CD4-positive, alpha-beta T cell (primary cell): ENCODE results near the gene AMY2A. TPM values are rescaled to one million over a fixed set of nuclear protein-coding genes. Genes with fewer than 3 reads are reported as not detected.
"Not testable (repeated sequence)": the region's sequence is repeated elsewhere in the genome, so short reads cannot be mapped to it uniquely, and the experiment has no call there.

Source experiments
- ATAC-seq: fragments of 200-7000 bp; cut with Tn5 transposase; one replicate; pipeline ENCODE4 v1.10.0; 2022; ENCODE audit warnings: mild to moderate bottlenecking; ENCODE audit not compliant: poor library complexity
- CTCF ChIA-PET: fragments of 350-600 bp; sonication (Branson Sonifier 250); formaldehyde crosslinking; loops from one replicate; lab custom pipeline; 2021; ENCODE audit warnings: antibody characterized with exemption, inconsistent platforms; lab: Charles Lee
- POLR2A ChIA-PET: fragments of 350-600 bp; sonication (Branson Sonifier 250); formaldehyde crosslinking; loops from one replicate; lab custom pipeline; 2021; ENCODE audit warnings: antibody characterized with exemption, inconsistent platforms; lab: Charles Lee
- DNase-seq, 14 experiments: peaks; one replicate each; pipeline ENCODE4 v3.0.0-alpha.2; 2013 to 2020; ENCODE audit warnings: mixed read lengths in 2 of 14
- H3K27ac ChIP-seq, 2 donors: one replicate each; pipeline versions ENCODE4 v1.5.1 to v1.7.0; 2013; ENCODE audit warnings: low read length in 2 of 2, low read depth in 1 of 2, mild to moderate bottlenecking in 1 of 2
- H3K27me3 ChIP-seq, 2 experiments: 1 replicate in 1 of 2; 2 replicates in 1 of 2; pipeline versions ENCODE4 v1.6.1 to v1.7.0; 2013; ENCODE audit warnings: low read length in 2 of 2, control low read depth in 1 of 2, mild to moderate bottlenecking in 1 of 2, moderate library complexity in 1 of 2; ENCODE audit not compliant: insufficient read depth in 2 of 2, control insufficient read depth in 1 of 2
- H3K36me3 ChIP-seq: one replicate; pipeline ENCODE4 v1.6.1; 2013; ENCODE audit warnings: low read length, control low read depth; ENCODE audit not compliant: insufficient read depth
- H3K4me1 ChIP-seq: one replicate; pipeline ENCODE4 v1.6.1; 2013; ENCODE audit warnings: low read length, control low read depth; ENCODE audit not compliant: insufficient read depth
- H3K4me3 ChIP-seq: one replicate; pipeline ENCODE4 v1.5.1; 2013; ENCODE audit warnings: mild to moderate bottlenecking, low read length, moderate library complexity
- H3K9me3 ChIP-seq, 2 experiments: 1 replicate in 1 of 2; 2 replicates in 1 of 2; pipeline versions ENCODE4 v1.6.1 to v1.7.0; 2013; ENCODE audit warnings: low read length in 2 of 2, mild to moderate bottlenecking in 2 of 2, control low read depth in 1 of 2, moderate library complexity in 1 of 2; ENCODE audit not compliant: control insufficient read depth in 1 of 2, insufficient read depth in 1 of 2
- H3K27ac Mint-ChIP-seq: one replicate; pipeline ENCODE4 v1.8.0; 2020; ENCODE audit warnings: mixed read lengths
- H3K27me3 Mint-ChIP-seq: one replicate; pipeline ENCODE4 v1.8.0; 2021; ENCODE audit warnings: mixed read lengths
- H3K36me3 Mint-ChIP-seq: one replicate; pipeline ENCODE4 v1.8.0; 2021; ENCODE audit warnings: low read depth, mixed read lengths
- H3K4me1 Mint-ChIP-seq: one replicate; pipeline ENCODE4 v1.8.0; 2021; ENCODE audit warnings: low read depth, mixed read lengths
- H3K4me3 Mint-ChIP-seq: one replicate; pipeline ENCODE4 v1.8.0; 2020; ENCODE audit warnings: mild to moderate bottlenecking, mixed read lengths
- H3K9me3 Mint-ChIP-seq: one replicate; pipeline ENCODE4 v1.8.0; 2020; ENCODE audit warnings: mixed read lengths
- intact Hi-C, 2 experiments: fragments of 100-400 bp; cut with DNase I in 1 of 2; cut with micrococcal nuclease in 1 of 2; formaldehyde crosslinking; loops; one replicate each; pipeline versions ENCODE4 v1.15.1 to v1.9.0; 2023 to 2025; cut with DNase I, micrococcal nuclease
- total RNA-seq, 174 experiments: library from RNA in 2 of 174; stranded (reverse) in 2 of 174; gene quantifications; one replicate each; pipeline ENCODE4 v1.2.3 and lab custom pipeline; 2021 to 2026
- TF ChIP-seq, protein P1 (sequence below): fragments of 200-600 bp; IDR thresholded peaks from one replicate; pipeline ENCODE4 v1.8.0; 2022; ENCODE audit warnings: antibody characterized with exemption, mild to moderate bottlenecking

AMY2A gene
- total RNA-seq, 2 experiments from 2014 or later: not detected

DNA sequence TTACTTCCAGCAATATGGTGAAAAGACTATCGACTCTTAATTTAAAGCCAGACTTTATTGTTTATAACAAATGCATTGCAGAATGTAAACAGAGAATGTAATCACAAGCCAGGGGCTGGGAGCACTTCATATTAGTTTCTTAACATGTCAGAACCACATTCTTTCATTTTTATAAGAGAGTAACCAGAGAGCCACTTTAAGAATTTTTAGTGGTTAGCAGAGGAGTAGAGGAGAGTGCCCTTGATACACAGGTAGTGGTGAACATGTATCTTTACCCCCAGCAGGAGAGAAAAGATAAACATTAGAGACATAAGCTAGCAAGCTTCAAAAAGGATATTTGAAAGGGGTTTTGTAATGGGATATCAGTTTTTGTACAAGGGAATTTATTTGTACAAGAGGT lies 34.8 kb upstream of the AMY2A start:
- ATAC-seq: no peak
- no peak overlapping the region for H3K27ac Mint-ChIP-seq

DNA sequence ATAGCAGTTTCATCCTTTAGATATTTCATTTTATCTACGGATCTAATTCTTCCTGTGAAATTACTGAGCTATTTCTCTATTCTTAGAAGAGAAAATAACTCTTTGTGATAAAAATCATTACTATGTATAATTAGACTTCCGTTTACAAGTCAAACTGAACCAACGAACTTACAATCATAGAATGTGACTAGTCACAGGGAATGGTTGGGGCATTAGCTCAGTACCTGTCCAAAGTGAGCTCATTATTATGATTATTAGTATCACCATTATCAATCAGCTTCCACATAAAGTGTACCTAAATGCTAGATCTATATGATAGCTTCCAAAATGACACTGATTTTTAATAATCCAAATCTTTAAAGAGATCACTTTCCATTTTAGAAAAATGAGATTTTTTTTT lies 33.3 kb upstream of the AMY2A start:
- Histone ChIP-seq H3K9me3 (peaks cover 0 to 7% of the 10 kb centered on the region in 2 experiments), H3K27ac (no peak overlapping the region), H3K4me1 (no peaks in the 10 kb centered on the region), H3K27me3 (no peaks in the 10 kb centered on the region), H3K4me3 (no peak overlapping the region), H3K36me3 (no peaks in the 10 kb centered on the region)
- no peaks in the 10 kb centered on the region for H3K27me3 Mint-ChIP-seq
- POLR2A ChIA-PET: no interaction called here
- no peak overlapping the region for H3K4me3 Mint-ChIP-seq
- no peak for ATAC-seq
- H3K9me3 Mint-ChIP-seq: peaks cover 3% of the 10 kb centered on the region
- TF ChIP-seq, protein P1, sequence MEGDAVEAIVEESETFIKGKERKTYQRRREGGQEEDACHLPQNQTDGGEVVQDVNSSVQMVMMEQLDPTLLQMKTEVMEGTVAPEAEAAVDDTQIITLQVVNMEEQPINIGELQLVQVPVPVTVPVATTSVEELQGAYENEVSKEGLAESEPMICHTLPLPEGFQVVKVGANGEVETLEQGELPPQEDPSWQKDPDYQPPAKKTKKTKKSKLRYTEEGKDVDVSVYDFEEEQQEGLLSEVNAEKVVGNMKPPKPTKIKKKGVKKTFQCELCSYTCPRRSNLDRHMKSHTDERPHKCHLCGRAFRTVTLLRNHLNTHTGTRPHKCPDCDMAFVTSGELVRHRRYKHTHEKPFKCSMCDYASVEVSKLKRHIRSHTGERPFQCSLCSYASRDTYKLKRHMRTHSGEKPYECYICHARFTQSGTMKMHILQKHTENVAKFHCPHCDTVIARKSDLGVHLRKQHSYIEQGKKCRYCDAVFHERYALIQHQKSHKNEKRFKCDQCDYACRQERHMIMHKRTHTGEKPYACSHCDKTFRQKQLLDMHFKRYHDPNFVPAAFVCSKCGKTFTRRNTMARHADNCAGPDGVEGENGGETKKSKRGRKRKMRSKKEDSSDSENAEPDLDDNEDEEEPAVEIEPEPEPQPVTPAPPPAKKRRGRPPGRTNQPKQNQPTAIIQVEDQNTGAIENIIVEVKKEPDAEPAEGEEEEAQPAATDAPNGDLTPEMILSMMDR: no peak
- no peaks in the 10 kb centered on the region for H3K4me1 Mint-ChIP-seq
- CTCF ChIA-PET: no interaction called here
- no peak for DNase-seq
- intact Hi-C loops: no loop called here
- H3K27ac Mint-ChIP-seq: no peak overlapping the region
- peaks cover 7% of the 10 kb centered on the region for H3K36me3 Mint-ChIP-seq

More for the DNA sequence above, 34.8 kb upstream of the AMY2A start:
- H3K4me3 ChIP-seq: no peak overlapping the region
- Mint-ChIP-seq H3K27me3 (no peaks in the 10 kb centered on the region), H3K36me3 (peaks cover 17% of the 10 kb centered on the region), H3K9me3 (no peaks in the 10 kb centered on the region), H3K4me3 (no peak overlapping the region), H3K4me1 (no peaks in the 10 kb centered on the region)
- intact Hi-C loops: no loop called here
- ChIA-PET CTCF (no interaction called here), POLR2A (no interaction called here)
- TF ChIP-seq, protein P1: no peak
- H3K4me1 ChIP-seq: no peaks in the 10 kb centered on the region
- no peak overlapping the region for H3K27ac ChIP-seq
- no peaks in the 10 kb centered on the region for H3K36me3 ChIP-seq
- H3K9me3 ChIP-seq: no peaks in the 10 kb centered on the region
- no peaks in the 10 kb centered on the region for H3K27me3 ChIP-seq
- no peak for DNase-seq

DNA sequence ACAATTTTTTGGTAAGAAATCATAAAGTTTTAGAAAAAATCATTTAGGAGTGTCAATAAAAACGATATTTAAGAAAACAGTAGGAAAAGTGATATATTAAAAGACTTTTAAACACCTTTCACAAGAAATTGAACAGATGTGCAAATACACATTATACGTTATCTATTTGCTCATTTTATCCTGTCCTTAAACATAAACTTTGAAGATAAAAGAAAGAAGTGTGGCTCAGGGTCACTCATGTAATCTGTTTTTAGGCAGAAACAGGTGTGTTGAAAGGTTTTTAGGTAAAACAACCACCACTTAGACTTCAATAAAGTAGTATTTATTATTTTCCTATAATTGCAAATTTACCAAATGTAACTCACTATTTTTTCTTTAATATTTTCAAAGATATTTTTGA lies 32.7 kb upstream of the AMY2A start:
- Mint-ChIP-seq H3K36me3 (peaks cover 7% of the 10 kb centered on the region), H3K4me3 (no peak overlapping the region), H3K4me1 (no peaks in the 10 kb centered on the region), H3K9me3 (peaks cover 5% of the 10 kb centered on the region), H3K27ac (no peak overlapping the region), H3K27me3 (no peaks in the 10 kb centered on the region)
- H3K27ac ChIP-seq: no peak overlapping the region
- intact Hi-C loops: no loop called here
- ATAC-seq (no peak), DNase-seq (no peak)
- TF ChIP-seq, protein P1: no peak
- no peaks in the 10 kb centered on the region for H3K27me3 ChIP-seq
- no peaks in the 10 kb centered on the region for H3K4me1 ChIP-seq
- no peaks in the 10 kb centered on the region for H3K36me3 ChIP-seq
- ChIA-PET CTCF (no interaction called here), POLR2A (no interaction called here)
- peaks cover 0 to 7% of the 10 kb centered on the region in 2 experiments for H3K9me3 ChIP-seq
- no peak overlapping the region for H3K4me3 ChIP-seq

DNA sequence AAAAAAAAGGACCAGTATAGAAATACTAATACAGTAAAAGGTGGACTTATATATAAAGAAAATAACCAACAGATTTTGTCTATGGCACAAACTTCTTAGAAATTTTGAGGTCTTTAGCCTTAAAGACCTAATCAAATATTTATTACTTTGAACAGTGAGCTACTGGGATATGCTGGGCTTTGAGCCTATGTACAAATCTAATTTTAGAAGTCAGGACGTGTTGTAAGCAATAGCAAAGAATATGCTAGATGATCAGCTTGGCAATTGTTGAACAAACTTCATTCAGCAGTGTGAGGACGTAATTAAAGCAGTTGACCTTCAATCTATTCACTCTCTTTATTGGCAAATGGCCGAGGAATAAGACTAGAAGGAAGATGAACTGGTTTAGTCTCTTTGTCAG lies 14.5 kb upstream of the AMY2A start:
- H3K27me3 ChIP-seq, ATAC-seq, POLR2A ChIA-PET, H3K27ac ChIP-seq, intact Hi-C loops, H3K4me3 Mint-ChIP-seq, H3K9me3 ChIP-seq, H3K4me1 Mint-ChIP-seq, H3K27ac Mint-ChIP-seq, H3K4me1 ChIP-seq, H3K9me3 Mint-ChIP-seq, H3K36me3 Mint-ChIP-seq, H3K4me3 ChIP-seq, H3K36me3 ChIP-seq, DNase-seq, CTCF ChIA-PET, H3K27me3 Mint-ChIP-seq: not testable (repeated sequence)
